ENCODE measurements around the gene CCN5. TPM values are rescaled to one million over a fixed set of nuclear protein-coding genes. Genes with fewer than 3 reads are reported as not detected.

CCN5 gene
- total and polyA plus RNA-seq, 2 of the 13 experiments (the other 11 are each of a cell fraction or from before 2014, with no cell fraction given), result 0.12 TPM; not detected in 1

GRCh38 chr20:44738813-44739477 is 23.8 kb downstream of the CCN5 start (continued):
- TF ChIP-seq TCF7L2 (IDR thresholded peaks at IDR 0.05; ENCODE audit: low read depth, low read length), result no peak
- no peak for TF ChIP-seq RBAK (CRISPR knock-in tag; IDR thresholded peaks at IDR 0.05)
- TF ChIP-seq BCL6 (CRISPR knock-in tag; IDR thresholded peaks at IDR 0.05), result no peak
- no peak for TF ChIP-seq AGO1 (IDR thresholded peaks at IDR 0.05; ENCODE audit: low read depth, low read length, poor library complexity, severe bottlenecking)
- TF ChIP-seq ZNF501 (CRISPR knock-in tag; IDR thresholded peaks at IDR 0.05), result no peak
- TF ChIP-seq RXRA (CRISPR knock-in tag; IDR thresholded peaks at IDR 0.05), result no peak
- TF ChIP-seq, protein P1, sequence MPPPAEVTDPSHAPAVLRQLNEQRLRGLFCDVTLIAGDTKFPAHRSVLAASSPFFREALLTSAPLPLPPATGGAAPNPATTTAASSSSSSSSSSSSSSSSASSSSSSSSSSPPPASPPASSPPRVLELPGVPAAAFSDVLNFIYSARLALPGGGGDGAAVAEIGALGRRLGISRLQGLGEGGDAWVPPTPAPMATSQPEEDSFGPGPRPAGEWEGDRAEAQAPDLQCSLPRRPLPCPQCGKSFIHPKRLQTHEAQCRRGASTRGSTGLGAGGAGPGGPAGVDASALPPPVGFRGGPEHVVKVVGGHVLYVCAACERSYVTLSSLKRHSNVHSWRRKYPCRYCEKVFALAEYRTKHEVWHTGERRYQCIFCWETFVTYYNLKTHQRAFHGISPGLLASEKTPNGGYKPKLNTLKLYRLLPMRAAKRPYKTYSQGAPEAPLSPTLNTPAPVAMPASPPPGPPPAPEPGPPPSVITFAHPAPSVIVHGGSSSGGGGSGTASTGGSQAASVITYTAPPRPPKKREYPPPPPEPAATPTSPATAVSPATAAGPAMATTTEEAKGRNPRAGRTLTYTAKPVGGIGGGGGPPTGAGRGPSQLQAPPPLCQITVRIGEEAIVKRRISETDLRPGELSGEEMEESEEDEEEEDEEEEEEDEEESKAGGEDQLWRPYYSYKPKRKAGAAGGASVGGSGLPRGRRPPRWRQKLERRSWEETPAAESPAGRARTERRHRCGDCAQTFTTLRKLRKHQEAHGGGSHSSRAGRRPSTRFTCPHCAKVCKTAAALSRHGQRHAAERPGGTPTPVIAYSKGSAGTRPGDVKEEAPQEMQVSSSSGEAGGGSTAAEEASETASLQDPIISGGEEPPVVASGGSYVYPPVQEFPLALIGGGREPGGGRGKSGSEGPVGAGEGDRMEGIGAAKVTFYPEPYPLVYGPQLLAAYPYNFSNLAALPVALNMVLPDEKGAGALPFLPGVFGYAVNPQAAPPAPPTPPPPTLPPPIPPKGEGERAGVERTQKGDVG (CRISPR knock-in tag; IDR thresholded peaks at IDR 0.05; ENCODE audit: borderline replicate concordance), result no peak
- TF ChIP-seq BCL3 (CRISPR knock-in tag; IDR thresholded peaks at IDR 0.05), result no peak
- no peak for TF ChIP-seq MAFG (CRISPR knock-in tag; IDR thresholded peaks at IDR 0.05)
- TF ChIP-seq PLRG1 (conservative IDR thresholded peaks at IDR 0.05), result no peak
- no peak for TF ChIP-seq PRPF4 (IDR thresholded peaks at IDR 0.05; ENCODE audit: low read depth, low read length, poor library complexity, severe bottlenecking)
- no peak for TF ChIP-seq CSRNP2 (CRISPR knock-in tag; conservative IDR thresholded peaks at IDR 0.05; ENCODE audit: low read depth)
- no peak for TF ChIP-seq ZBTB14 (CRISPR knock-in tag; IDR thresholded peaks at IDR 0.05)
- TF ChIP-seq FIP1L1 (IDR thresholded peaks at IDR 0.05; ENCODE audit: borderline replicate concordance, insufficient read depth, low read depth, low read length), result no peak
- TF ChIP-seq FOXM1 (CRISPR knock-in tag; IDR thresholded peaks at IDR 0.05), result no peak
- TF ChIP-seq HMG20A (CRISPR knock-in tag; IDR thresholded peaks at IDR 0.05; ENCODE audit: borderline replicate concordance), result no peak
- no peak for TF ChIP-seq REPIN1 (CRISPR knock-in tag; IDR thresholded peaks at IDR 0.05; ENCODE audit: borderline replicate concordance, low read depth)
- TF ChIP-seq PCBP2 (optimal IDR thresholded peaks at IDR 0.05; ENCODE audit: low read depth, low read length, poor library complexity, severe bottlenecking), result no peak
- TF ChIP-seq SUZ12 (IDR thresholded peaks at IDR 0.05; ENCODE audit: low read depth, low read length), result peak; percentile 58
- TF ChIP-seq NFATC3 (CRISPR knock-in tag; IDR thresholded peaks at IDR 0.05), result no peak
- TF ChIP-seq, protein P2, sequence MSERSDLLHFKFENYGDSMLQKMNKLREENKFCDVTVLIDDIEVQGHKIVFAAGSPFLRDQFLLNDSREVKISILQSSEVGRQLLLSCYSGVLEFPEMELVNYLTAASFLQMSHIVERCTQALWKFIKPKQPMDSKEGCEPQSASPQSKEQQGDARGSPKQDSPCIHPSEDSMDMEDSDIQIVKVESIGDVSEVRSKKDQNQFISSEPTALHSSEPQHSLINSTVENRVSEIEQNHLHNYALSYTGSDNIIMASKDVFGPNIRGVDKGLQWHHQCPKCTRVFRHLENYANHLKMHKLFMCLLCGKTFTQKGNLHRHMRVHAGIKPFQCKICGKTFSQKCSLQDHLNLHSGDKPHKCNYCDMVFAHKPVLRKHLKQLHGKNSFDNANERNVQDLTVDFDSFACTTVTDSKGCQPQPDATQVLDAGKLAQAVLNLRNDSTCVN (CRISPR knock-in tag; IDR thresholded peaks at IDR 0.05; ENCODE audit: borderline replicate concordance), result 0 out of 2 replicates have a peak, but pooled peaks have one; percentile 32
- no peak for TF ChIP-seq KLF15 (CRISPR knock-in tag; IDR thresholded peaks at IDR 0.05; ENCODE audit: borderline replicate concordance)
